NCI-H2196 treated with DMSO at 0.1 percent for 48 hours (cell line): ENCODE measurements around the gene STUM.
"Not testable (repeated sequence)": the region's sequence is repeated elsewhere in the genome, so short reads cannot be mapped to it uniquely, and the experiment has no call there.

Source experiments
- DNase-seq: peaks from one replicate; lab custom pipeline; 2025; ENCODE audit not compliant: unreplicated experiment; lab: John Stamatoyannopoulos, UW

Gene STUM

GRCh38 chr1:226602186-226603021 is 53.8 kb downstream of the STUM start:
- DNase-seq: no peak

DNA sequence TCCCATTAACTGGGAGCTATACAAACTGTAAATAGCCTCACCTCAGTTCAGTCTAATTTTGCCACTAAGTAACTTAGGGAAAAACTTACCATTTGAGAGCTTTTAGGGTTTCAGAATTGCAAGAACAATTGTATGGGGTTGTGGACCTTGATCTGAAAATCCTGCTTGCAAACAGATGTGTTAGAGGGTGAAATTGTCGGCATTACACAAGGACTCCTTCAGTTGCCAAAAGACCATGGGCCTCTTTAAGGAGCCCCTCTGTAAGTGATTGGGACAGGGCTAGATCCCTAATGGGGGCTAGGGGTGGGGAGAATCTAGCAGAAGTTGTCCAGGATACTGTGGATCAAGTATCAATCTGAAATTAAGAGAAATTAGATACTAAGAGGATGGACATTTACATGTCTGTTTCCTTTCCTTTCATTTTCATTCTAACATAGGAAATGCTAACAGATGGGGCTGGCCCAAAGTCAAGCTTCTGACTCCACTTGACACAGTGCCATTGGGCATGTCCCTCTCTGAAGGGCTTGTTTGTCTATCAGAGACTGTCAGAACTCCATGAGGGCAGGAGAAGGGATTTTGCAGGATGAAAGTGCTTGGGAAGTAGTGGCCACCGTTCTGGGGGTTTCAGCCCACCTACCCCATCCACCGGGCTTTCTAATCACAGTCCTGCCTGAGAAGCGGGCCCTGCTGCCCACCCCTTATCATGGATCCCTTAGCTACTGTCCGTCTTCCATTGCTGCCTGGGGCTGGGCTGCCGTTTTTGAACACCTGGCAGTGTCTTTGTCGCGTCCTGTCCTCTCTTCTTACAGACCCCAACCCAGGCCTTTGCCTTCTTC is 54.7 kb downstream of the STUM start:
- DNase-seq: peak; percentile 23

DNA sequence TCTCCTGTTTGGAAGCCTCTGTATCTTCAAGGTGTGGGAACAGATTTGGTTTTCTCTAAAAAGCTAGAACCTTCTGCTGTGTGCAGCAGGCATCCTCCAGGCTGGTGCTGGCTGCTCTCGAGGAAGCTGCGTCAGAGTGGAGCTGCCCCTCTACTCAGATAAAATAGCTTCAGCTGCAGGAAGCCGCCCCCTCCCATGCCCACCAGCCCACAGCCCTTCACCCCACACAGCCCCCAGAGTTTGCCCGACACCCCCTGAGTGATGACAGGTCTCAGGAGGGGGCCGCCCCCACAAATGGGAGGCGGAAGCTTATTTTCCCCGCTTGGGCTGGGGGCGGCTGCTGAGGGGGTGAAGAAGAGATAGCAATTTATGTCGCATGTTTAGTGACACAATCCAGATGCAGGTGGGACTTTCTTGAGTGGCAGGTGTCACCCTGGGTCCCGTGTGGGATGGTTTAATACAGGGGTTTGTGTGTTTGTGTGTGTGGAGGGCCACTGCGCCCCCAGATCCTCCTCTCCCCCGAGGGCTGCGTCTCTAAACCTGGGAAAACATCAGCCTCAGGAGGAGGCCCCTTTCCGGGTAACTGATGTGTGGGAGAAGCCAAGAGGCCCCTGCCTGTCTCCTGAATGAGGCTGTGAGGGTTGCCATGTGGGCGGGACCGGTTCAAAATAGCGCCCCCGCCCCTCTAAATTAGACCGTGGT is 55.4 kb downstream of the STUM start:
- DNase-seq: no peak

DNA sequence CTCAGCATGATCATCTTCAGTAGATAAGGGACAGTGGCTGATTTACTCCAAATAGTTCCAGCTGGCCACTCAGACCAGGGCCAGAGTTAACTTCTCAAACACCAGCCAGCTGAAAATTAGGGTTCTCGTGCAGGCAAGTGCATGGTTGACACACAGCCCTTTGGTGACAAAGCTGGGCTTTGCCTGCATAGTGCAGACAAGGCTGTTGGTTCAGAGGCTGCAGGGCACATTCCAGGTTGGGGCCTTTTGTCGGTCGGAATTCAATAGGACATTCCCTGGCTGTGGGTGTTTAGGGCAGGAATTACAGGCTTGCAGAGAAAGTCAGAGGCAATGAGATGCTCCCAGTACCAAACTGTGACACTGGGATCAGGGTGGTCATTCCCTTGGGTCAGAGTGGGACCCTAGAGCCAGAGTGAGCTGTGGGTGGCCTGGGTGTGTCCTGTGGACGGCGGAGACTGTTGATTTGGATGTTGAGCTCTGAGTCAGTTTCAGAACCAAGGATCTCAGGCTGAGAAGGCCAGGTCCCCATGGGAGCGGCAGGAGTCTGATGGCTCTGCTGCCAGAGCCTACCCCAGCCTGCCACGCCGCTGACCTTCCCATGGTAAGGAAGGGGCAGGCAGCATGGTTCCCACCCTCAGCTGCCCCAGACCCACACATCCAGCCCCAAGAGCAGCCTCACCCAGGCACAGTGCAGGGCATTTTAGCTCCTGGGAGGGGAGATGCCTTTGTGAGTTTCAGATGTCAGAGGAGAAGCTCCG is 56.2 kb downstream of the STUM start:
- no peak for DNase-seq

GRCh38 chr1:226605318-226605950 is 56.9 kb downstream of the STUM start:
- DNase-seq: no peak

DNA sequence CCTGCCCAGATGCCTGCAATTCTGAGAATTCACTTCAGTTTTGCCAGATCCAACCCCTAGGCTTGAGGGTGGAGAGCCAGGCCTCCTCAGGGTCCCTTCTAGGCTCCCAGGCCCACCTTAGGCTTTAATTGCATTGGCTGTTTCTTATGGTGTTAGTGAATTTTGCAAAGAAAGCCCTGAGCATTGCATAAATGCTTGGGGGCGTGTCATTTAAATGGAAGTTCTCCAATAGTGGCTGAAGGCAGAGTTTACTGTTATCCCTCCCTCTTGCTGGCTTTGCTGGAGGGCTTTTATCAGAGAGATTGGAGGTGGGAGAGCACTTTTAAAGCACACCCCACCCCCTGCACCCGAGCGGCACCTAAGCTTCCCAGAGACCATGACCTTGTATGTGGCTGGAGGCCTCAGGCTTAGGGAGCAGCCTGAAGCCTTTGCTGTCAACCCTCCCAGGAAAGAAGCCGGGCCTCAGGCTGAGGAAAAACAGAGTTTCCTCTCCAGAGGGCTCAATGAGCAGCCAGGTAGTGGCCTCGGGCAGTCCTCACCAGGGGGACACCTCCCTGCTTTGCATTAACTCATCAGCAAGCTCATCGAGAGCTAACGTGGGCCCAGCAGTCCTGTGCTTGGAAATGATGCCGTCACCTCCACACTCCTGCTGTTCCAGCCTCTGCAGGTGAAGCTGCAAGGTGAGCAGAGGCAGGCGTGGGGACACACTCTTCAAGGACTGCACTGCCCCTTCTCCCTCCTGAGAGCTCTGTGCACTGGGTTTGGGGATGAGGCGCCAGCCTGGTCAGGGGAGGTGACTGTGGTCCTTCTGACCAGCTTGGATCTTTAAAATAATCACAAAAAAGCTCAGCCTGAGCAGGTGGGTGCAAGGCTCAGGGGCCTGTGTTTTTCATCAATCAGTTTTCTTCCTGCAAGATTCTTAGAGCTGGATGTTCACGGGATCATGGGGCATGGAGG is 58.0 kb downstream of the STUM start:
- no peak for DNase-seq

GRCh38 chr1:226607268-226607660 is 58.7 kb downstream of the STUM start:
- DNase-seq: no peak

DNA sequence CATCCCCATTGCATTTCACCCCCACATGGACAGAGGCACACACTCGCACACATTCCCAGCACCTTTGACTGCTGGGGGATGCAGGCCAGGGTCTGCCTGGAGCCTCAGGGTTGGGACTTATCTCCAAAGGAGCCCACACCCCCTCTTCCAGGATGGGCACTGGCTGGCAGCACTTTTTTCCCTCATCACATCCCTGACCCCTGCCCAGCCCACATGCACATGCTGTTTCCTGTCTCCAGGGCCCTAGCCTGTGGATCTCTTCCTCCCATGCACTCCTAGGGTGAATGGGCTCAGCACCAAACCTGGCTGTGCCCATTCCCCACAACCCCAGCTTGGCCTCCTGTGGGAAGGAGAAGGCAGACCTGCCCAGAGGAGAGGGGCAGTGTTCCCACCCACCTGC is 59.3 kb downstream of the STUM start:
- no peak for DNase-seq

GRCh38 chr1:226608699-226609505 is 60.3 kb downstream of the STUM start:
- DNase-seq: peak; percentile 4

- DNase-seq: no peak
Measured at GRCh38 chr1:226609836-226610455, 61.4 kb downstream of the STUM start.

- DNase-seq: no peak
Measured at GRCh38 chr1:226610671-226611070, 62.1 kb downstream of the STUM start.

DNA sequence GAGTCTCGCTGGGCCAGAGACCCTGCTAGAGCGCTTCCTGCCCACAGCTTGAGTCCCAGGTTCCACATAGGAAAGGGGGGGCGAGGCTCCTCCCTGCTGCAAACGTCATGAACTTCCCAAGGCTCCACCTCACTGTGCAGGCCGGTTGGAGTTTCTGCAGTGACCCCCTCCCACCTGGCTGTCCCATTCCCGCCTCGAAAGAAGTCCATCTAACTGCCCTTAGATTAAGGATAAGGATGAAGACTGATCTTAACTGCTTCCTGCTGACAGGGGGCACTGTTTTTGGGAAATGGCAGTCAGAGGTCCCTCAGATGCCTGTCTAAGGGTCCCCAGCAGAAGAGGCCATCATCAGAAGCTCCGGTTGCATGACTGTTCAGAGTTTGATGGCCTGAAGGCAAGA is 62.7 kb downstream of the STUM start:
- no peak for DNase-seq

GRCh38 chr1:226611980-226612379 is 63.4 kb downstream of the STUM start:
- not testable (repeated sequence) for DNase-seq

DNA sequence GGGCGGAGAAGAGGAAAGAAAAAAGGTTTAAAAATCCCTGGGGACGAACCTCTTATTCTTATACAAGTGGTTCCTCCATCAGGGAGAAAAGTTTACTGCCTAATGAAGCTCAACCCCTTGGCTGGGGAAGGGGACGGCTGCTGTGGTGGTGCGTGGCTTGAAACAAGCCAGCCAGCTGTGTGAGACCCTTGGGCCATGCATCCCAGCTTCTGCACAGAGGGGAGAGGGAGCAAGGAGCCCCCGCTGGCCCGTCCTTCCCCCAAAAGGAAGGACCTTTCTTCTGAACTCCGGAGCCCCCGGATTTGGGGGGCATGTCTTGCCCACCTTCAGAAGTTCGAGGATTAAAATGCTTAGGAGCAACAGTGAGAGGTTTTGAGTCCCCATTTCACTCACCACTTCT is 67.3 kb downstream of the STUM start:
- no peak for DNase-seq

GRCh38 chr1:226616636-226617035 is 68.1 kb downstream of the STUM start:
- DNase-seq: no peak

DNA sequence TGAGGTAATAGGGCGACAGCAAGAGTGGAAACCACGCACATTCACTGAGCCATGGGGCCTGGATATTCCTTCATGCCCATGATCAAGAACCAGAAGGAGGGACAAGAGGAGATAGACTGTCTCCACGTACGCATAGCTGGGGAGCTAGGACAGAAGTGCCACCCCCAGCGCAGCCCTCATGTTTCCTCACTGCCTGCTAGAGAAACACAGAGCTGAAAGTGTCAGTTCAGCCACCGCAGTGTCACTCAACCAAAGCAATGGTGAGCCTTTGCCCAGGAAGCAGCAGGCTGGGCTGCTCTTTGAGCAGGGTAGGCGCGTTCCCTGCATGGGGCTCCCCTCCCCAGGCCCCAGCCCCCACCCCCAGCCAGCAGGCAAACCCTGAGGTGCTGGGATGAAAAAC is 68.5 kb downstream of the STUM start:
- no peak for DNase-seq

DNA sequence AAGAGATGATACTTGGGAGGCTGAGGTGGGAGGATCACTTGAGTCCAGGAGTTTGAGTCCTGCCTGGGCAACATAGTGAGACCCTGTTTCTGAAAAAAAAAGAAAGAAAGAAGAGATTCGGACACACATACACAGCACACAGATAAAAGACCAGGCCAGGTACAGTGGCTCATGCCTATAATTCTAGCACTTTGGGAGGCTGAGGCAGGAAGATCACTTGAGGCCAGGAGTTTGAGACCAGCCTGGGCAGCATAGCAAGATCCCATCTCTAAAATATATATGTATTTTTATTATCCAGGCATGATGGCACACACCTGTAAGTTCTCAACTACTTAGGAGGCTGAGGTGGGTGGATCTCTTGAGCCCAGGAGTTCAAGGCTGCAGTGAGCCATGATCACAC is 69.2 kb downstream of the STUM start:
- DNase-seq: not testable (repeated sequence)

- DNase-seq: no peak
Measured at GRCh38 chr1:226618380-226618779, 69.8 kb downstream of the STUM start.
